ENCODE results near the gene ZC3HAV1L. TPM values are rescaled to one million over a fixed set of nuclear protein-coding genes. Genes with fewer than 3 reads are reported as not detected.

The ZC3HAV1L gene
- total and polyA plus RNA-seq, 2 of the 13 experiments (the other 11 are each of a cell fraction or from before 2014, with no cell fraction given) = 8.4 to 11.1 TPM

- no peak for TF ChIP-seq STAT6 (CRISPR knock-in tag; IDR thresholded peaks at IDR 0.05; ENCODE audit: borderline replicate concordance)
- TF ChIP-seq ZBTB1 (CRISPR knock-in tag; IDR thresholded peaks at IDR 0.05; ENCODE audit: borderline replicate concordance) = no peak
- TF ChIP-seq ZBTB2 (CRISPR knock-in tag; IDR thresholded peaks at IDR 0.05; ENCODE audit: low read depth) = peak; percentile 48; the same call in 1 of the 2 replicates
- TF ChIP-seq ZSCAN29 (CRISPR knock-in tag; conservative IDR thresholded peaks at IDR 0.05) = no peak
- no peak for TF ChIP-seq MED8 (CRISPR knock-in tag; IDR thresholded peaks at IDR 0.05; ENCODE audit: insufficient replicate concordance)
- TF ChIP-seq ZKSCAN8 (CRISPR knock-in tag; IDR thresholded peaks at IDR 0.05; ENCODE audit: borderline replicate concordance) = no peak
- no peak for TF ChIP-seq ZNF33B (CRISPR knock-in tag; IDR thresholded peaks at IDR 0.05)
- TF ChIP-seq KDM3A (CRISPR knock-in tag; IDR thresholded peaks at IDR 0.05; ENCODE audit: low read depth) = peak; percentile 80; the same call in 1 of the 2 replicates
- TF ChIP-seq ZBTB7A (CRISPR knock-in tag; IDR thresholded peaks at IDR 0.05) = 0 out of 2 replicates have a peak, but pooled peaks have one; percentile 25
- TF ChIP-seq ZNF230 (CRISPR knock-in tag; IDR thresholded peaks at IDR 0.05) = no peak
- TF ChIP-seq ZNF225 (CRISPR knock-in tag; IDR thresholded peaks at IDR 0.05) = peak; percentile 53; the same call in 1 of the 2 replicates
- peak; percentile 51; the same call in 1 of the 2 replicates for TF ChIP-seq GABPB1 (CRISPR knock-in tag; IDR thresholded peaks at IDR 0.05)
- no peak for TF ChIP-seq HMGA1 (CRISPR knock-in tag; conservative IDR thresholded peaks at IDR 0.05)
- no peak for TF ChIP-seq ZNF660 (CRISPR knock-in tag; IDR thresholded peaks at IDR 0.05; ENCODE audit: borderline replicate concordance, low read depth)
- no peak for TF ChIP-seq MAFF (IDR thresholded peaks at IDR 0.05; ENCODE audit: low read depth, low read length)
- TF ChIP-seq RBM39 (IDR thresholded peaks at IDR 0.05; ENCODE audit: low read depth, low read length, poor library complexity, severe bottlenecking) = peak; percentile 67
- TF ChIP-seq ZNF292 (CRISPR knock-in tag; IDR thresholded peaks at IDR 0.05; ENCODE audit: borderline replicate concordance, low read depth) = peak; percentile 62; the same call in 1 of the 2 replicates
- 0 out of 2 replicates have a peak, but pooled peaks have one; percentile 33 for TF ChIP-seq ZNF552 (CRISPR knock-in tag; IDR thresholded peaks at IDR 0.05; ENCODE audit: borderline replicate concordance)
- TF ChIP-seq EED (CRISPR knock-in tag; IDR thresholded peaks at IDR 0.05) = no peak
- TF ChIP-seq RAD51 (IDR thresholded peaks at IDR 0.05; ENCODE audit: borderline replicate concordance) = no peak
- peak; percentile 58 for TF ChIP-seq KDM2A (CRISPR knock-in tag; IDR thresholded peaks at IDR 0.05; ENCODE audit: borderline replicate concordance, low read depth)
- TF ChIP-seq ZNF597 (CRISPR knock-in tag; IDR thresholded peaks at IDR 0.05) = no peak
- TF ChIP-seq CAMTA2 (CRISPR knock-in tag; IDR thresholded peaks at IDR 0.05; ENCODE audit: borderline replicate concordance) = no peak
These were observed 54.3 kb downstream of the ZC3HAV1L start, which contains the start of gene KIAA1549 (continued) for GRCh38 chr7:138981332-138982203.

All from HepG2 (cell line).